ENCODE results near the gene PEX26.
A peak's percentile ranks its signal among the peaks of the same experiment; 100 is the strongest.

The PEX26 gene

DNA sequence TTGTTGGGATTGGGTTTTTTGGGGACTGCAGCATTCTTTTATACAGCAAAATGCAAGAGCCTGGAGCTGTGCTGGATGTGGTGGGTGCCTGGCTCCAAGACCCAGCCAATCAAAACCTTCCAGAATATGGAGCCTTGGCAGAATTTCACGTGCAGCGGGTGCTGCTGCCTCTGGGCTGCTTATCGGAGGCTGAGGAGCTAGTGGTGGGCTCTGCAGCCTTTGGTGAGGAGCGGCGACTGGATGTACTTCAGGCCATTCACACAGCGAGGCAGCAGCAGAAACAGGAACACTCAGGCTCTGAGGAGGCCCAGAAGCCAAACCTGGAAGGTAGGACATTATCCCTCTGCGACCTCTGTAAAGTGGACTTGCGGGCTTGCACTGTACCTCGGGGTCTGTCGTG, 5.6 kb downstream of the PEX26 start:
- 96% methylated on average over 10 of the region's 10 CpGs for WGBS (ENCODE audit: insufficient coverage)
- POLR2A ChIA-PET: no interaction called here
- H3K4me1 ChIP-seq (ENCODE audit: control extremely low read depth in 1 of 4, control insufficient read depth in 4 of 4, insufficient read depth in 4 of 4, low read length in 3 of 4): peaks cover 0 to 12% (median 9%) of the 10 kb centered on the region in 4 experiments

DNA sequence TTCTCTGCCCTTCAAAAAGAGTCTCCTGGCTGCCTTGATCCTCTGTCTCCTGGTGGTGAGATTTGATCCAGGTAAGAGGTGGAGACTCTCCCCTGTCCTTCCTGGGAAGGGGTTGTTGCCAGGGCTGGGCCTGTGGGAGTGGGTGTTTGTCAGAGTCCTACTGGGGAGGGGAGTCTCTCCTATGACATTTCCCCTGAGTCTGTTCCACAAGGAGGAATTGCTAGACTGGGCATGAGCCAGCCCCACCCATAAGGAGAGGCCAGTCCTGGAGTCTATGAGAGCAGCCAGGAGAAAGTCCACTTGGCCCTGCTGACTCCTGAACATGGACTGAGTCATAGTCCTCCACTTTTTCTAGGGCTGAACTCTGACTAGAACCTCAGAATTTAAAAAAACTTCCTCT, 7.4 kb downstream of the PEX26 start:
- DNase-seq: no peak
- Histone ChIP-seq H3K9me3 (ENCODE audit: control extremely low read depth in 1 of 5, control insufficient read depth in 4 of 5, insufficient read depth in 2 of 5, low read depth in 1 of 5, low read length in 4 of 5) (no peaks in the 10 kb centered on the region), H3K27ac (ENCODE audit: insufficient read depth in 1 of 2, low read depth in 1 of 2, low read length in 2 of 2, poor library complexity in 1 of 2, severe bottlenecking in 2 of 2) (no peak overlapping the region), H3K4me1 (ENCODE audit: control extremely low read depth in 1 of 4, control insufficient read depth in 4 of 4, insufficient read depth in 4 of 4, low read length in 3 of 4) (no peaks in the 10 kb centered on the region), H3K27me3 (replicated peaks in 2 of 5; ENCODE audit: control insufficient read depth in 4 of 5, insufficient read depth in 5 of 5, low read length in 4 of 5) (no peaks in the 10 kb centered on the region), H3K36me3 (ENCODE audit: control insufficient read depth in 4 of 4, insufficient read depth in 4 of 4, low read length in 3 of 4) (peaks cover 16 to 81% (median 58%) of the 10 kb centered on the region in 4 experiments), H3K4me3 (ENCODE audit: control insufficient read depth in 1 of 7, extremely low read depth in 1 of 7, insufficient read depth in 4 of 7, low read depth in 2 of 7, low read length in 6 of 7) (no peak overlapping the region)
- ChIA-PET CTCF (interaction anchor here (1.4 kb wide), 1 partner anchor 9 kb away, joined by 3 read pairs; no protein-coding TSS in a partner anchor), POLR2A (no interaction called here)

More for the DNA sequence above, 5.6 kb downstream of the PEX26 start:
- Histone ChIP-seq H3K36me3 (ENCODE audit: control insufficient read depth in 4 of 4, insufficient read depth in 4 of 4, low read length in 3 of 4) (peaks cover 19 to 77% (median 53%) of the 10 kb centered on the region in 4 experiments), H3K4me3 (ENCODE audit: control insufficient read depth in 1 of 7, extremely low read depth in 1 of 7, insufficient read depth in 4 of 7, low read depth in 2 of 7, low read length in 6 of 7) (no peak overlapping the region), H3K27ac (ENCODE audit: insufficient read depth in 1 of 2, low read depth in 1 of 2, low read length in 2 of 2, poor library complexity in 1 of 2, severe bottlenecking in 2 of 2) (no peak overlapping the region), H3K27me3 (replicated peaks in 2 of 5; ENCODE audit: control insufficient read depth in 4 of 5, insufficient read depth in 5 of 5, low read length in 4 of 5) (no peaks in the 10 kb centered on the region), H3K9me3 (ENCODE audit: control extremely low read depth in 1 of 5, control insufficient read depth in 4 of 5, insufficient read depth in 2 of 5, low read depth in 1 of 5, low read length in 4 of 5) (no peaks in the 10 kb centered on the region)
- DNase-seq: no peak
- CTCF ChIA-PET: no interaction called here

DNA sequence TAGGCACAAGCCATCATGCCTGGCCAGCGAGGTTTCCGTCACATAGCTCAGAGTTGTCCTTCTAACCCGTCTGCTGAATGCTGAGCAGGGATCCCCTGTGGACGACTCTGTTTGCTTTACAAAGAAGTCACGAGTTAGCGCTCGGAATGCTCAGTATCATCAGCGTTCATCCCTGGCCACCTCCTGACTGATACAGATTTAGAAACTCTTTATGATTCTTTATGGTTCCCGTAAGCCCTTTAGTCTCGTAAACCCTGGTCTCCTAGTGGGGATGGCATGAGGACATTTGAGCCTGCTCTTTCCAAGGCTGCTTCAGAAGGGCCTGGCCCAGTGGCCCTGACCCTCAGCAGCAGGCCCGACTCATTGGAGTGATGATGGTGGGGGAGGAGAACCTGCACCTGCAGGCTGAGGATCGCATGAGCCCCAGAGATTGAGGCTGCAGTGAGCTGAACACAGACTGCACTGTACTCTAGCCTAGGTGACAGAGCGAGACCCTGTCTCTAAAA, 9.6 kb downstream of the PEX26 start:
- Histone ChIP-seq H3K4me1 (ENCODE audit: control extremely low read depth in 1 of 4, control insufficient read depth in 4 of 4, insufficient read depth in 4 of 4, low read length in 3 of 4) (no peaks in the 10 kb centered on the region), H3K9me3 (ENCODE audit: control extremely low read depth in 1 of 5, control insufficient read depth in 4 of 5, insufficient read depth in 2 of 5, low read depth in 1 of 5, low read length in 4 of 5) (no peaks in the 10 kb centered on the region), H3K27ac (ENCODE audit: insufficient read depth in 1 of 2, low read depth in 1 of 2, low read length in 2 of 2, poor library complexity in 1 of 2, severe bottlenecking in 2 of 2) (no peak overlapping the region), H3K36me3 (ENCODE audit: control insufficient read depth in 4 of 4, insufficient read depth in 4 of 4, low read length in 3 of 4) (peaks cover 20 to 75% (median 57%) of the 10 kb centered on the region in 4 experiments), H3K4me3 (ENCODE audit: control insufficient read depth in 1 of 7, extremely low read depth in 1 of 7, insufficient read depth in 4 of 7, low read depth in 2 of 7, low read length in 6 of 7) (no peak overlapping the region), H3K27me3 (replicated peaks in 2 of 5; ENCODE audit: control insufficient read depth in 4 of 5, insufficient read depth in 5 of 5, low read length in 4 of 5) (no peaks in the 10 kb centered on the region)
- CTCF ChIA-PET: interaction anchor here (1.6 kb wide), 1 partner anchor 11 kb away, joined by 6 read pairs; no protein-coding TSS in a partner anchor
- WGBS (ENCODE audit: insufficient coverage): 80% methylated on average over 11 of the region's 13 CpGs
- POLR2A ChIA-PET: no interaction called here
- no peak for DNase-seq

DNA sequence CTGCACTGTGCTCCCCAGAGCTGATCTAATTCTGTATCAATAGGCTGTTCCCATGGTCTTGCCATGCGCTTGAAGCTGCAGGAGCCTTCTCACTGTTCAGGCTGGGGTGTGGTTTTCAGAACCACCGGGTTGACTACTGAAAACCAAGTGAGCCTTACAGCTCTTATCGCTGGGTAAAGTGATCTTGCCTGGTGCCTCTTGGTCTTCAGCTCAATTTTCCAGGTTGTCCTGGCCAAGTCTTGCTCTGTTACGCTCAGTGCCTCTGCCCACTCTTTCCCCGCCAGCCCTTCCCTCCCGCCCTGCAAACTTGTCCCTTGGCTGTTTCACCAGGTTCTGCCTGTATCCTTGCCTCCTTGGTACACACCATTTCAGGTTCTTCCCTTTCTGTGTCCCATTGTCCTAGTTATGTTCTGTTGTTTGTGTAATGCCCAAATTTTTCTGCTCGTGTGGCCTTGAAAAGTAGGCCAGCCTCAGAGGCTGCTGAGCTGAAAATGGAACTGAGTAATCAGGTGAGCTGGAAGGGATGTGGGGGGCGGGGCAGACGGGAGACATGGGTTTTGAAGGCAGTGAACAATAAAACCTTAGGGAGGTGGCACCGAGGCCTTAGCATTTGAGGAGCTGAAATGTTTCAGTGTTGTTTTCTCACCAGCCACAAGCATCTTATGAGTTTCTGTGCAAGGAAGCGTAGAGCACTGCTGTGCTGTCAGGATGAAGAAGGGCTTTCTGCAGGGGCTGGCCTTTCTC, 11.2 kb downstream of the PEX26 start:
- 98% methylated on average over 11 of the region's 11 CpGs for WGBS (ENCODE audit: insufficient coverage)
- no peaks in the 10 kb centered on the region for H3K27me3 ChIP-seq (replicated peaks in 2 of 5; ENCODE audit: control insufficient read depth in 4 of 5, insufficient read depth in 5 of 5, low read length in 4 of 5)
- no peak overlapping the region for H3K4me3 ChIP-seq (ENCODE audit: control insufficient read depth in 1 of 7, extremely low read depth in 1 of 7, insufficient read depth in 4 of 7, low read depth in 2 of 7, low read length in 6 of 7)
- CTCF ChIA-PET: interaction anchor here (0.5 kb wide), 1 partner anchor 914 kb away, joined by 3 read pairs; no protein-coding TSS in a partner anchor
- H3K9me3 ChIP-seq (ENCODE audit: control extremely low read depth in 1 of 5, control insufficient read depth in 4 of 5, insufficient read depth in 2 of 5, low read depth in 1 of 5, low read length in 4 of 5): no peaks in the 10 kb centered on the region
- POLR2A ChIA-PET: no interaction called here
- H3K27ac ChIP-seq (ENCODE audit: insufficient read depth in 1 of 2, low read depth in 1 of 2, low read length in 2 of 2, poor library complexity in 1 of 2, severe bottlenecking in 2 of 2): no peak overlapping the region
- H3K4me1 ChIP-seq (ENCODE audit: control extremely low read depth in 1 of 4, control insufficient read depth in 4 of 4, insufficient read depth in 4 of 4, low read length in 3 of 4): no peaks in the 10 kb centered on the region
- no peak for DNase-seq
- H3K36me3 ChIP-seq (ENCODE audit: control insufficient read depth in 4 of 4, insufficient read depth in 4 of 4, low read length in 3 of 4): peaks cover 15 to 59% (median 49%) of the 10 kb centered on the region in 4 experiments

DNA sequence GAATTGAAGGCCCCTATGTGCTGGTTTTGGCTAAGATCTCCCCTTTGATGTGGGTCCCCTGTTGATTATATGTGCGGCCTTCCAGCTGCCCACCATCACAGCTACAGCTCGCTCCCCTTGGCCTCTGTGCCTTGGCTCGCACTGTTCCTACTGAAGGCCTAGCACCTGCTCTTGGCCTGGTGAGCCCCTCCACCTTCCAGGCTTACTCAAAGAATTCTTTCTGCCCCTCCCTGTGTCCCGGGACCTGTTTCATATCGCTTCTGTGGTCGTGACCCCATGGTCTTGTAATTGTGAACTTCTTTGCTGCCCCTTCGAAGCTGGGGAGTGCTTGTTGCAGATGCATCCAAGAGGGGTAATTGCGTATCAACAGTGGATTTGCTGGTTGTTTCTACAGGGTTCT, 12.5 kb downstream of the PEX26 start:
- ChIA-PET POLR2A (interaction anchor here (0.6 kb wide), 1 partner anchor 293 kb away, joined by 4 read pairs; no protein-coding TSS in a partner anchor), CTCF (no interaction called here)
- Histone ChIP-seq H3K27ac (ENCODE audit: insufficient read depth in 1 of 2, low read depth in 1 of 2, low read length in 2 of 2, poor library complexity in 1 of 2, severe bottlenecking in 2 of 2) (no peak overlapping the region), H3K27me3 (replicated peaks in 2 of 5; ENCODE audit: control insufficient read depth in 4 of 5, insufficient read depth in 5 of 5, low read length in 4 of 5) (no peaks in the 10 kb centered on the region), H3K4me1 (ENCODE audit: control extremely low read depth in 1 of 4, control insufficient read depth in 4 of 4, insufficient read depth in 4 of 4, low read length in 3 of 4) (no peaks in the 10 kb centered on the region), H3K4me3 (ENCODE audit: control insufficient read depth in 1 of 7, extremely low read depth in 1 of 7, insufficient read depth in 4 of 7, low read depth in 2 of 7, low read length in 6 of 7) (no peak overlapping the region), H3K9me3 (ENCODE audit: control extremely low read depth in 1 of 5, control insufficient read depth in 4 of 5, insufficient read depth in 2 of 5, low read depth in 1 of 5, low read length in 4 of 5) (no peaks in the 10 kb centered on the region), H3K36me3 (ENCODE audit: control insufficient read depth in 4 of 4, insufficient read depth in 4 of 4, low read length in 3 of 4) (peaks cover 15 to 53% (median 44%) of the 10 kb centered on the region in 4 experiments)
- no peak for DNase-seq
- 94% methylated on average over 8 of the region's 8 CpGs for WGBS (ENCODE audit: insufficient coverage)

DNA sequence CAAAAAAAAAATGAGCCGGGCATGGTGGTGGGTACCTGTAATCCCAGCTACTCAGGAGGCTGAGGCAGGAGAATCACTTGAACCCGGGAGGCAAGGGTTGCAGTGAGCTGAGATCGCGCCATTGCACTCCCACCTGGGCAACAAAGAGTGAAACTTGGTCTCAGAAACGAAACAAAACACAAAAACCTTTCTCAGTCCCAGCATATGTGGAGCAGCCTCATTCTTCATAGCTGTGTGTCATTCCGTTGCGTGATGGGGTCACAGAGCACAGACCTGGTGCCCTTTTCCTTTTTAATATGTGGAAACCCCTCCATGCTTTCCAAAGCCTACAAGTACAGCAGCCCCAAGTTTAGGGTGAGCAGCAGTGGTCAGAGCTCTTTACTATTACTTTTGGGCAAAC, 13.7 kb downstream of the PEX26 start:
- ChIA-PET CTCF (no interaction called here), POLR2A (no interaction called here)
- no peak for DNase-seq
- 85% methylated on average over 7 of the region's 7 CpGs for WGBS (ENCODE audit: insufficient coverage)
- Histone ChIP-seq H3K9me3 (ENCODE audit: control extremely low read depth in 1 of 5, control insufficient read depth in 4 of 5, insufficient read depth in 2 of 5, low read depth in 1 of 5, low read length in 4 of 5) (no peaks in the 10 kb centered on the region), H3K4me1 (ENCODE audit: control extremely low read depth in 1 of 4, control insufficient read depth in 4 of 4, insufficient read depth in 4 of 4, low read length in 3 of 4) (no peaks in the 10 kb centered on the region), H3K4me3 (ENCODE audit: control insufficient read depth in 1 of 7, extremely low read depth in 1 of 7, insufficient read depth in 4 of 7, low read depth in 2 of 7, low read length in 6 of 7) (no peak overlapping the region), H3K36me3 (ENCODE audit: control insufficient read depth in 4 of 4, insufficient read depth in 4 of 4, low read length in 3 of 4) (peaks cover 14 to 48% (median 38%) of the 10 kb centered on the region in 4 experiments), H3K27me3 (replicated peaks in 2 of 5; ENCODE audit: control insufficient read depth in 4 of 5, insufficient read depth in 5 of 5, low read length in 4 of 5) (no peaks in the 10 kb centered on the region), H3K27ac (ENCODE audit: insufficient read depth in 1 of 2, low read depth in 1 of 2, low read length in 2 of 2, poor library complexity in 1 of 2, severe bottlenecking in 2 of 2) (no peak overlapping the region)

DNA sequence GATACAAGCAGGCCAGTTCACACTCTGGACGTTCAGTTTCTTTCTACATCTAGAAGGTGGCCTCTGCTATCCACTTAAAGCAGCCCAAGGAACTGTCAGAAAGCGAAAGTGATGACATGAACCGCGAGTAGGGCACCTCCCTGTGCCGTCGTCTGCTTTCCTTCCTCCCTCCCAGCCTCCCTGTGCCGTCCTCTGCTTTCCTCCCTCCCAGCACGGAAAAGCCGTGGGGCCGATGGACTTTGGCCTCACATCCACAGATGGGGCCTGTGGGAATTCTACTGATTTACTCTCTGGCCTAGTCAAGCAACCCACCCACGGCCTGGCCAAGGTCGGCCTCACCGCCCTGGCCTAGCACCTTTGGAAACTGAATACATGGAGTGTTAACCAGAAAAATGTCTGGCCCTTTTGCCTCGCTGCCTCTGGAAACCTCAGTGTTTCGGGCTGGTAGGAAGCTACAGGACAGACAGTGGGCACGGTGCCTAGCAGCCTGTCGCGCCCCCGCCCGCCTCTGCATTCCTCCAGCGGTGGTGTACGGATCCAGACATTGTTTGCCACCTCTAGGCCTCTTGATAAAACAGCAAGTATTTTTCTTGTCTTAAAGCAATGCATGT, 14.2 kb downstream of the PEX26 start:
- WGBS (ENCODE audit: insufficient coverage): 86% methylated on average over 14 of the region's 22 CpGs
- Histone ChIP-seq H3K9me3 (ENCODE audit: control extremely low read depth in 1 of 5, control insufficient read depth in 4 of 5, insufficient read depth in 2 of 5, low read depth in 1 of 5, low read length in 4 of 5) (peaks cover 0 to 2% (median 0%) of the 10 kb centered on the region in 5 experiments), H3K4me3 (ENCODE audit: control insufficient read depth in 1 of 7, extremely low read depth in 1 of 7, insufficient read depth in 4 of 7, low read depth in 2 of 7, low read length in 6 of 7) (no peak overlapping the region), H3K4me1 (ENCODE audit: control extremely low read depth in 1 of 4, control insufficient read depth in 4 of 4, insufficient read depth in 4 of 4, low read length in 3 of 4) (no peaks in the 10 kb centered on the region), H3K27ac (ENCODE audit: insufficient read depth in 1 of 2, low read depth in 1 of 2, low read length in 2 of 2, poor library complexity in 1 of 2, severe bottlenecking in 2 of 2) (no peak overlapping the region), H3K36me3 (ENCODE audit: control insufficient read depth in 4 of 4, insufficient read depth in 4 of 4, low read length in 3 of 4) (peaks cover 14 to 47% (median 37%) of the 10 kb centered on the region in 4 experiments), H3K27me3 (replicated peaks in 2 of 5; ENCODE audit: control insufficient read depth in 4 of 5, insufficient read depth in 5 of 5, low read length in 4 of 5) (no peaks in the 10 kb centered on the region)
- DNase-seq: peak in 1 of 3 donors; percentile 23
- ChIA-PET POLR2A (no interaction called here), CTCF (no interaction called here)
